ENCODE results near the gene DELE1.
"Not testable (repeated sequence)": the region's sequence is repeated elsewhere in the genome, so short reads cannot be mapped to it uniquely, and the experiment has no call there.

The DELE1 gene

DNA sequence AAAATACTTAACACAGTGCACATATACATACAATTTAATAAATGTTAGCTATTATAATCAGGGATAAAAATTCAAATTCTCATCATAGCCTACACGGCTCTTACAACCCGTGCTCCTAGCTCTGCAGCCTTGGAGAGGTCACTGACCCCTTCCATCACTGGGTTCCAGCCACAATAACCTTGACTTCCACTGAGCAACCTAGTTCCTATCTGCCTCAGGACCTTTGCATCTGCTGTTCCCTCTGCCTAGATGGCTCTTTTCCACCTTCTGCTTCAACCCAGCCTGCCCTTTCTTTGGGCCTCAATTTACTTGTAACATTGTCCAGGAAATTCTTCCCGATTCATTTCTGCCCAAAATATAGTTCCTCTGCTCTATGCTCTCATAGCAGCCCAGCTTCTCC lies 8.9 kb upstream of the DELE1 start:
- TF ChIP-seq CTCF (conservative IDR thresholded peaks at IDR 0.05; ENCODE audit: control insufficient read depth, insufficient read depth, low read depth, low read length) = no peak
- no peak overlapping the region for H3K4me3 ChIP-seq (ENCODE audit: control insufficient read depth, low read depth, low read length)
- no peak for DNase-seq (ENCODE audit: low read depth)

- TF ChIP-seq CTCF (conservative IDR thresholded peaks at IDR 0.05; ENCODE audit: control insufficient read depth, insufficient read depth, low read depth, low read length) = no peak
- DNase-seq (ENCODE audit: low read depth) = no peak
- no peak overlapping the region for H3K4me3 ChIP-seq (ENCODE audit: control insufficient read depth, low read depth, low read length)
These were observed 7.8 kb upstream of the DELE1 start for GRCh38 chr5:141915881-141916336.

GRCh38 chr5:141916522-141916921 lies 7.1 kb upstream of the DELE1 start:
- DNase-seq (ENCODE audit: low read depth) = no peak
- H3K4me3 ChIP-seq (ENCODE audit: control insufficient read depth, low read depth, low read length) = no peak overlapping the region
- TF ChIP-seq CTCF (conservative IDR thresholded peaks at IDR 0.05; ENCODE audit: control insufficient read depth, insufficient read depth, low read depth, low read length) = no peak

DNA sequence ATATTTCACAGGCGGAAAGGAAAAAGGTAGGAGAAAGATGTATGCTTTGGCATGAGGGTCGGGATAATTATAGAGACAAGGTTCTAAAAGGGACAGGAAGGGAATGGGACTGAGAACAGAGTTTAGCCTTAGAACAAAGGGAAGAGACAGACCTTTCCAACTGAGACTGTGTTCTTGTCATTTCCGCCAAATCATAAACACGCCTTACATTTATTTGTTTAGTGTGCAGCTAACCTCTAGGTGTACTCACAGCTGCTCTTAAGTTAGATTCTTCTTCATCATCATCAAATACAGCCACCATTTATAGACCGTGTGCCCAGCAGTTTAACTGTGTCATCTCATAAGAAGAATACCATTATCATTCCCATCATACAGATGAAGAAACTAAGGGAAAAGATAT lies 5.9 kb upstream of the DELE1 start:
- no peak for TF ChIP-seq CTCF (conservative IDR thresholded peaks at IDR 0.05; ENCODE audit: control insufficient read depth, insufficient read depth, low read depth, low read length)
- no peak for DNase-seq (ENCODE audit: low read depth)
- H3K4me3 ChIP-seq (ENCODE audit: control insufficient read depth, low read depth, low read length) = no peak overlapping the region

DNA sequence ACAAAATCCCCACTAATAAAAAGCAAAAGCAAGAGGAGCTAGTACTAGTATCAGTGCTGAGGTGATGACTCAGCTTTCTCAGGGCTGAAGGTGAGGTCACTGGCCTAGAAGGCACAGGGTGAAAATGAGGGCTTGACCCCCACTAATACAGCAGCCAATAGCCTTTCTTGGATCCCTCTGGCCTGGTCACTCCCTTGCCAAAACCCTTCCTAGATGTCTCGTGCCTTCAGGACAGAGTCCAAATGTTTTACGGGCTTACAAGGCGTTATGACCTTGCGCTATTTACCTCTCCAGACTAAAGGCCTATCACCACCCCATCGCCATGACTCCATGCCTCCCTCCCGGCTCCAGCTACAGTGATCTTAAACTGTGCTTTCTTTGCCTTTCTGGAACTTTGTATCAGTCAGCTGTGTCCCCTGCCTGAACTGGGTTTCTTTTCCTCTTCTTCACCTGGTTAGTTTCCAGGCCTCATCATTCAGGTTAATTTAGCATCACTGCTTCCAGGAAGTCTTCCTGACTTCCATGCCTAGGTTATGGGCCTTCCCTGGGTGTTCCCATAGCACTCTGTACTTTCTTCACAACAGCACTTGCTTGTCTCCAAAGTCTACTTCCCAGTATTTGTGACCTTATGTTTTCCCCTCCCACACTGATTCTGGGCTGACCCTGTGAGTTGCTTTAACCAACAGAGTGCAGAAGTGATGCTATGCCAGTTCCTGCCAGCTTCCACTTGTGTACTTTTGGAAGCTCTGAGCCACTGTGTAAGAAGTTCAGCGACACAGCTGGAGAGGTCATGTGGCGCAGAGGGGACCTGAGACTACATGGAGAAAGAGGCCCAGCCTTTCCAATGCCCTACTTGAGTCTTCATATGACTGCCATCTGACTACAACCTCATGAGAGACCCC lies 4.2 kb upstream of the DELE1 start:
- no peak for TF ChIP-seq CTCF (conservative IDR thresholded peaks at IDR 0.05; ENCODE audit: control insufficient read depth, insufficient read depth, low read depth, low read length)
- no peak for DNase-seq (ENCODE audit: low read depth)
- H3K4me3 ChIP-seq (ENCODE audit: control insufficient read depth, low read depth, low read length) = no peak overlapping the region

GRCh38 chr5:141920771-141921170 lies 2.9 kb upstream of the DELE1 start:
- H3K4me3 ChIP-seq (ENCODE audit: control insufficient read depth, low read depth, low read length) = no peak overlapping the region
- TF ChIP-seq CTCF (conservative IDR thresholded peaks at IDR 0.05; ENCODE audit: control insufficient read depth, insufficient read depth, low read depth, low read length) = no peak
- no peak for DNase-seq (ENCODE audit: low read depth)

DNA sequence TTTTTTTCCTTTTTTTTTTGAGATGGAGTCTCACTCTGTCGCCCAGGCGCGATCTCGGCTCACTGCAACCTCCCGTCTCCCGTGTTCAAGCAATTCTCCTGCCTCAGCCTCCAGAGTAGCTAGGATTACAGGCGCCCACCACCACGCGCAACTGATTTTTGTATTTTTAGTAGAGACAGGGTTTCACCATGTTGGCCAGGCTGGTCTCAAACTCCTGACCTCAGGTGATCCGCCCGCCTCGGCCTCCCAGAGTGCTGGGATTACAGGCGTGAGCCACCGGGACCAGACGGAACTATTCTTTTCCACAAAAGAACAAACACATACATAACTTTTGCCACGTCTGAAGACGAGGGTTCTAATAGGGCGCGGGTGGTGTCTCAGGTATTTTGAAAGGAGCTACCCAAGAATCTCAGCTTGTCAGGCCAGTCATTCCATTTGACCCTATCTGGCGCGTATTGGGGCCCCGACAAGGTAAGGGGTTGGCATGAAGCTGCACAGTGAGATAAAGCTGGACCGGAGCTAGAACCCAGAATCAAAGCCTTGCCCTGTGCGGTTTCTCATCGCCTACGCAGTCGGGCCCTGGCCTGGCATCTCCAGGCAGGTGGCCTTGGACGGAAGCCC lies 734 bp upstream of the DELE1 start:
- H3K4me3 ChIP-seq (ENCODE audit: control insufficient read depth, low read depth, low read length) = peak overlapping the region; percentile 70
- not testable (repeated sequence) for DNase-seq (ENCODE audit: low read depth)

Data from fibroblast of mammary gland (primary cell).